SK-N-SH treated with all-trans-retinoic acid at 6 μM for 48 hours (cell line): ENCODE data around the gene RALGPS1.

ENCODE experiments used
- ARNTL ChIP-seq: fragments of 450-650 bp; formaldehyde crosslinking; IDR thresholded peaks from 2 replicates; pipeline ENCODE4 v1.5.0; 2020; ENCODE audit warnings: low read depth, mild to moderate bottlenecking, moderate library complexity, borderline replicate concordance
- ESRRG ChIP-seq: fragments of 250-450 bp; sonication (Bioruptor Pico); IDR thresholded peaks from 2 replicates; pipeline ENCODE4 v1.6.1; 2021; ENCODE audit warnings: mild to moderate bottlenecking
- GLIS3 ChIP-seq: fragments of 250-450 bp; sonication (Bioruptor Pico); IDR thresholded peaks from 2 replicates; pipeline ENCODE4 v1.5.0; 2020; ENCODE audit warnings: mild to moderate bottlenecking, moderate library complexity
- ISL1 ChIP-seq: fragments of 250-450 bp; sonication (Bioruptor Pico); IDR thresholded peaks from 2 replicates; pipeline ENCODE4 v2.1.2; 2022; ENCODE audit warnings: mild to moderate bottlenecking, moderate library complexity
- OSR1 ChIP-seq: fragments of 250-450 bp; sonication (Bioruptor Pico); IDR thresholded peaks from 2 replicates; pipeline ENCODE4 v1.8.0; 2022; ENCODE audit warnings: moderate library complexity, mild to moderate bottlenecking, inconsistent platforms
- RARB ChIP-seq: fragments of 250-450 bp; sonication (Bioruptor Pico); IDR thresholded peaks from 2 replicates; pipeline ENCODE4 v1.8.0; 2021; ENCODE audit warnings: mild to moderate bottlenecking, moderate library complexity
- TCF4 ChIP-seq: fragments of 250-450 bp; sonication (Bioruptor Pico); IDR thresholded peaks from 2 replicates; pipeline ENCODE4 v1.8.0; 2021; ENCODE audit warnings: mild to moderate bottlenecking, moderate library complexity, borderline replicate concordance
- TOX ChIP-seq: fragments of 250-450 bp; sonication (Bioruptor Pico); IDR thresholded peaks from 2 replicates; pipeline ENCODE4 v1.8.0; 2021; ENCODE audit warnings: mild to moderate bottlenecking, moderate library complexity, borderline replicate concordance
- ZFP30 ChIP-seq: fragments of 450-650 bp; formaldehyde crosslinking; IDR thresholded peaks from 2 replicates; pipeline ENCODE4 v1.5.0; 2022; ENCODE audit warnings: mild to moderate bottlenecking, moderate library complexity
- TF ChIP-seq, protein P1 (sequence below): fragments of 250-450 bp; sonication (Bioruptor Pico); IDR thresholded peaks from 2 replicates; pipeline ENCODE4 v1.5.0; 2020; ENCODE audit warnings: mild to moderate bottlenecking, moderate library complexity
- TF ChIP-seq, protein P2 (sequence below): fragments of 250-450 bp; sonication (Bioruptor Pico); IDR thresholded peaks from 2 replicates; pipeline ENCODE4 v1.5.1; 2021; ENCODE audit warnings: mild to moderate bottlenecking, moderate library complexity

DNA sequence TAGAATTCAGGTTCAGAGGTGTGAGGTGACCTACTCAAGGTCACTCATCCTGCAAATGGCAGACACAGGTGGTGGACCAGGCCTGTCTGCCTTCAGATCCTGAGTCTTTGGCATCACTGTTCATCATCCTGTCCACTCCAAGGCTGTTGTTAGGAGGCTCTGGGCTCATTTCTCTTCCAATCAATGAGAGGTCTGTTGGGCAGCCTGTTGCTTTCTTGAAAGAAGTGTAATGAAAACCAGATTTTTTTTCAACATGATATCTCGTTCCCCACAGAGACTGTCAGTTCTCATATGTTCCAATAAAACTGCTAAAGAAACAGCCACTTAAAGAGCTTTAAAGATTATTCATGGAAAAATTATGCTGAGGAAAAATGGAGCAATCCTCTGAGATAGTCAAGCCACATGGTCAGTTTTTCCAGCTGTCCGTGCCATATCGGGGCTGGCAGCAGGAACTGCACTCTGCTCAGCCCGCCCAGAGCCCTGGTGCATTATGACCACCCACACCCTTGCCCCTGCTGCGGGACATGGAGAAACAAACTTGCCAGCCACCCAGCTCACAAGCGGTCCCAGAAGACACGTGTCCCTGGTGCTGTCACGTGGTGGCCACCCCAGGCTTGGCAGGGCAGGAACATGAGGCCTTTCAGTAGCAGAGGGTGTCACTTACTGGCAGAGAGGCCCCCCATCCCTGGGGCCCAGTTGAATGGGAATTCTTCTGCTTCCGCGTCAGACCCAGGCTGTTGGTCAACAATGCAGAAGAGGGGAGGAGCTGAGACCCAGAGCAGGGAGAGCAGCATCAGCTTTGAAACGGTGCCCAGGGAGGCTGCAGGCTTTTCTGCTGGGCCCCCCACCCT is 271.6 kb downstream of the RALGPS1 start:
- TF ChIP-seq, protein P1, sequence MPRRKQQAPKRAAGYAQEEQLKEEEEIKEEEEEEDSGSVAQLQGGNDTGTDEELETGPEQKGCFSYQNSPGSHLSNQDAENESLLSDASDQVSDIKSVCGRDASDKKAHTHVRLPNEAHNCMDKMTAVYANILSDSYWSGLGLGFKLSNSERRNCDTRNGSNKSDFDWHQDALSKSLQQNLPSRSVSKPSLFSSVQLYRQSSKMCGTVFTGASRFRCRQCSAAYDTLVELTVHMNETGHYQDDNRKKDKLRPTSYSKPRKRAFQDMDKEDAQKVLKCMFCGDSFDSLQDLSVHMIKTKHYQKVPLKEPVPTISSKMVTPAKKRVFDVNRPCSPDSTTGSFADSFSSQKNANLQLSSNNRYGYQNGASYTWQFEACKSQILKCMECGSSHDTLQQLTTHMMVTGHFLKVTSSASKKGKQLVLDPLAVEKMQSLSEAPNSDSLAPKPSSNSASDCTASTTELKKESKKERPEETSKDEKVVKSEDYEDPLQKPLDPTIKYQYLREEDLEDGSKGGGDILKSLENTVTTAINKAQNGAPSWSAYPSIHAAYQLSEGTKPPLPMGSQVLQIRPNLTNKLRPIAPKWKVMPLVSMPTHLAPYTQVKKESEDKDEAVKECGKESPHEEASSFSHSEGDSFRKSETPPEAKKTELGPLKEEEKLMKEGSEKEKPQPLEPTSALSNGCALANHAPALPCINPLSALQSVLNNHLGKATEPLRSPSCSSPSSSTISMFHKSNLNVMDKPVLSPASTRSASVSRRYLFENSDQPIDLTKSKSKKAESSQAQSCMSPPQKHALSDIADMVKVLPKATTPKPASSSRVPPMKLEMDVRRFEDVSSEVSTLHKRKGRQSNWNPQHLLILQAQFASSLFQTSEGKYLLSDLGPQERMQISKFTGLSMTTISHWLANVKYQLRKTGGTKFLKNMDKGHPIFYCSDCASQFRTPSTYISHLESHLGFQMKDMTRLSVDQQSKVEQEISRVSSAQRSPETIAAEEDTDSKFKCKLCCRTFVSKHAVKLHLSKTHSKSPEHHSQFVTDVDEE (CRISPR knock-in tag) = no peak
- TF ChIP-seq OSR1 = no peak
- TF ChIP-seq TCF4 (CRISPR knock-in tag) = peak; percentile 27; the same call in 1 of the 2 replicates
- no peak for TF ChIP-seq RARB (CRISPR knock-in tag)
- no peak for TF ChIP-seq ZFP30 (CRISPR knock-in tag)
- TF ChIP-seq GLIS3 = no peak
- no peak for TF ChIP-seq ARNTL (CRISPR knock-in tag)
- TF ChIP-seq, protein P2, sequence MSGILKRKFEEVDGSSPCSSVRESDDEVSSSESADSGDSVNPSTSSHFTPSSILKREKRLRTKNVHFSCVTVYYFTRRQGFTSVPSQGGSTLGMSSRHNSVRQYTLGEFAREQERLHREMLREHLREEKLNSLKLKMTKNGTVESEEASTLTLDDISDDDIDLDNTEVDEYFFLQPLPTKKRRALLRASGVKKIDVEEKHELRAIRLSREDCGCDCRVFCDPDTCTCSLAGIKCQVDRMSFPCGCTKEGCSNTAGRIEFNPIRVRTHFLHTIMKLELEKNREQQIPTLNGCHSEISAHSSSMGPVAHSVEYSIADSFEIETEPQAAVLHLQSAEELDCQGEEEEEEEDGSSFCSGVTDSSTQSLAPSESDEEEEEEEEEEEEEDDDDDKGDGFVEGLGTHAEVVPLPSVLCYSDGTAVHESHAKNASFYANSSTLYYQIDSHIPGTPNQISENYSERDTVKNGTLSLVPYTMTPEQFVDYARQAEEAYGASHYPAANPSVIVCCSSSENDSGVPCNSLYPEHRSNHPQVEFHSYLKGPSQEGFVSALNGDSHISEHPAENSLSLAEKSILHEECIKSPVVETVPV (CRISPR knock-in tag) = no peak
- TF ChIP-seq ISL1 (CRISPR knock-in tag) = peak; percentile 47
- no peak for TF ChIP-seq TOX
- no peak for TF ChIP-seq ESRRG (CRISPR knock-in tag)
